HG03442 (cell line): Measurements from ENCODE around the gene AMIGO3.
"Not testable (repeated sequence)": the region's sequence is repeated elsewhere in the genome, so short reads cannot be mapped to it uniquely, and the experiment has no call there.

Experiments
- ATAC-seq: cut with Tn5 transposase; IDR thresholded peaks from one replicate; pipeline ENCODE4 v1.9.1; 2021; ENCODE audit warnings: mild to moderate bottlenecking, moderate library complexity; ENCODE audit not compliant: unreplicated experiment

AMIGO3 gene

GRCh38 chr3:49689908-49690624 is 29.4 kb downstream of the AMIGO3 start:
- ATAC-seq, result peak; percentile 5

GRCh38 chr3:49689046-49689907 is 30.2 kb downstream of the AMIGO3 start, which contains the start of the genes MST1 and RNF123:
Gene MST1, minus strand, starts transcription at chr3:49689474. Its CDS starts 783 bp downstream, at chr3:49688691.
Gene RNF123, plus strand, starts transcription at chr3:49689557. Its CDS starts 1,609 bp downstream, at chr3:49691166.
- peak; percentile 65 for ATAC-seq

DNA sequence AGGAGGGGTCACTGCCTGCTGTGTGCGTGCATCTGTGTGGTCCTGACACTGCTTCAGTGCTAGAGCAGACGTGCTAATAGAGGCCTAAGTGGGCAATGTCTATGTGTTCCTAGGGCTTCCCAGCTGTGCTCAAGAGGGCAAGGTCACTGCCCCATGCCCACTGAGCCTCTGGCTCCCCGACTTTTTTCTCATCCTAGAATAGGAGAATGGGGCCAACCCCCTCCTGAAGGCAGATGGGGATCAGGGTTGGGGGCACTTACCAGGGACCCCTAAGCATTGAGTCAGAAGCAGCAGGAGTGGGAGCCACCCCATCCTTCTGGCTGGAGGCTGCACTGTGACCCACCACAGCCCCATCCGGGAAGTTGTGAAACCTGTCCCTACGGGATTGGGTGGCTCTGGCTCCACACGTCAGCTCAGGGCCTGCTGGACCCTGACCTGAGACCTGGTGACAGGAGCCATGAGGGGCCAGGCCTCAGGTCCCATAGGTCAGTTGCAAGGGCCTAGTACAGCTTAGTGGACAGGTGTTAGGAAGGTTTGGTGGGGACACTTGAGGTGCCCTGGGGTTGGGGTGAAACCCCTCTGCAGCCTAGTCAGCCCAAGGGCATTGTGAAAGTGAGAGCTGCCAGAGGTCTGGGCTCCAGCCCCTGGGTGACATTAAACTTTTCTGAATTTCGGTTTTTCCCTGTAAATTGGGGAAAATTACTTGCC is 31.0 kb downstream of the AMIGO3 start:
- ATAC-seq, result not testable (repeated sequence)

DNA sequence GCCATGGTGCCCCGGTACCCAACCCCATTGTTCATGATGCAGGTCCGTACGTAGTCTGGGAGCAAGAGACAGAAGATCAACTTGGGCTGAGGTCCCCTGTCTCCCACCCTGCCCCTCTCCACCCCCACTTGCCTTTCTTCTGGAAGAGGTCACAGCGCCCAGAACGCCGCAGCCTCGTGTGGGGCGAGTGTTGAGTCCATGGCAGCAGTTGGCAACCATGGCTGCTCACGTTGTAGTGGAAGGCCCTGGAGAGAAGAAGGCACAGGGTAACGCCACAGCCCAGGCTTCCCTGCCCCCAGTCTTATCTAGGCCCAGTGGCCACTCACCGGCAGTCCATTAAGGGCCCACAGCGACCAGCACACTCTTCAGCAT is 32.1 kb downstream of the AMIGO3 start:
- not testable (repeated sequence) for ATAC-seq

- ATAC-seq, result not testable (repeated sequence)
Observed at GRCh38 chr3:49686769-49687423, 32.6 kb downstream of the AMIGO3 start.

- not testable (repeated sequence) for ATAC-seq
Observed at GRCh38 chr3:49686346-49686745, 33.1 kb downstream of the AMIGO3 start.

DNA sequence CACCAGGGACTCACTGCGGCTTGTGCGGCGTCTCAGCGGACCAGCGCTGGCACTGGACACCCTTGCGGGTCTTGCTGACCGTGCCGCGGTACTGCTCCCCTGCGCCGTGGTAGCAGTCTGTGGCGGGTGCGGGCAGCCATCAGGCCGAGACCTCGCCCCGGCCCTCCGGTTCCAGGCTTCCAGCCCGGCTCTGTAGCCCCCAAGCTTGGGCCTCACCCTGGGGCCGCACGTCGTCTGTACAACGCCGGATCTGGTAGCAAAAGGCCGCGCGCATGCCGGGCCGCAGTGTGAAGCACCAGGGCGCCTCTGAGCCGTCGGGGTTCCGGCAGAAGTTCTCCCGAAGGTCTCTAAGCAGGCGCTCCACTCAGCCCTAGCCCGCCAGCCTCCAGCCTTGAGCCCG is 33.6 kb downstream of the AMIGO3 start:
- ATAC-seq, result not testable (repeated sequence)

GRCh38 chr3:49685103-49685502 is 34.4 kb downstream of the AMIGO3 start:
- not testable (repeated sequence) for ATAC-seq

DNA sequence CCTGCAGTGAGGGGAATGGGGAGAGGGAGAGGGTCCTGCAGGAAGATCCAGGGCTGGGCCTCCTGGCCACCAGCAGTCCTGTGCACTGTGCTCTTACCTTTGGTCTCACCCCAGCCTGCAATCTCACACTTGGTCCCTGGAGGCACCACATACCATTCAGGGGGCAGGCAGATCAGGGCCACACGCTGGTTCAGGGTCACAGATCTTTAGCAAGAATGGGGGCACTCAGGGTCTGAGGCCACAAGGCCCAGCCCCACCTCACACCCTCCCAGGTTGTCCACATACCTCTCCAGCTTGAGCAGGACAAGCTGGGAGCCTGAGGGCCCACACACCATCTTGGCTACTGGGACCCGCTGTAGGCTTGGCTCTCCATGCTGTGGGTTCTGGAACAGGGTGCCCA is 35.0 kb downstream of the AMIGO3 start:
- ATAC-seq, result not testable (repeated sequence)

GRCh38 chr3:49683162-49683561 is 36.3 kb downstream of the AMIGO3 start:
- ATAC-seq, result no peak

- ATAC-seq, result no peak
Observed at GRCh38 chr3:49681543-49681942, 37.9 kb downstream of the AMIGO3 start.

DNA sequence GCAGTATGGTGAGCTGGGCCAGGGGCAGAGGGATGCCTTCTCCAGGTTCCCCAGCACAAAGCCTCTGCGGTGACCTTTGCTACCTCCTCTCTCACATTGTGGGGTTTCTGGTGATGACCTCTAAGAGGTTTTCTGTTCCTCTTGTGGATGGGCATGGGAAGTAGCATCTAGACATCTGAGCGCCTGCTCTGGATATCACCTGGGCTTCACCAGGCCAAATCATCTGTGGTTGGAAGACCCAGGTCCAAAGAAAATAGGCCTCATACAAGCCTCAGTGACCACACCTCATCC is 38.3 kb downstream of the AMIGO3 start:
- no peak for ATAC-seq

DNA sequence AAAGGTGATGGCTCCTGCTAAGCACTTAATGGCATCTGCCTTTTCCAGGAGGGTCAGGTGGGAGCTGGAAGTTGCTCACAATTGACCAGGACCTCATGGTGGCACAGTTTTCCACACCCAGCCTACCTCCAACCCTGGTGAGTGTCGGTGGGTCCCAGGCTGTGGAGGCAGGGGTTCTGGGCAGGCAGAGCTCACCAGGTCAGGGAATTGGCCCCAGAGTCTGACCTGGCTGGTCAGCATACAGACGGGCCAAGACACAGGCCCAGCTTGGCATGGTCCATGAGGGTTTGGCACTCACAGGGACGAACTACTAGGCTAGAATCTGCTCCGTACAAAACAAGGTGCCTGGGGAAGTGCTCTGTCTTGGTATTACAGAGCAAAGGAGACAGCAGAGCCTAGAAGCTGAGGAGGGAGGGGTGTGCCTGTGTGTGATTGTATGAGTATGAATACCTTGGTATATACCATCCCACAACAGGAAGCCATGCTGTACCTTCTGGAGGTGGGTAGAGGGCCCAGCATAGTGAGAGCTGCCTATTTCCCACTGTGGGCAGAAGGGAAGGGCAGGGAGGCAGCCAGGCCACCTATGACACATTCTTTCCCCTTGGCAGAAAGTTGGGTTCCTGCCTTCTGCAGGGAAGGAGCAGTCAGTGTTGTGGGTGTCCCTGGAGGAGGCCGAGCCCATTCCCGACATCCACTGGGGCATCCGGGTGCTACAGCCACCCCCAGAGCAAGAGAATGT is 38.8 kb downstream of the AMIGO3 start:
- ATAC-seq, result no peak

DNA sequence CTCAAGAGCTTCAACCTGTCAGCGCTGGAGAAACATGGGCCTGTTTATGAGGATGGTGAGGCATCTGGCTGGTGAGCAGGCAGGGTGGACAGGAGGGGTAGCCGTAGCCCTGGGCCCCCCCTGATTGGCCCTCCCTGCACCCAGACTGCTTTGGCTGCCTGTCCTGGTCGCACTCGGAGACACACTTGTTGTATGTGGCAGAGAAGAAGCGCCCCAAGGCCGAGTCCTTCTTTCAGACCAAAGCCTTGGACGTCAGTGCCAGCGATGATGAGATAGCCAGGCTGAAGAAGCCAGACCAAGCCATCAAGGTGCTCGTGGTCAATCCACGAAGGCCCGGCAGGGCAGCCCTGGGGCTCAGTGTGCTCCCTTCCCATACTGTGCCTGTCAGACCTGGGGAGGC is 43.6 kb downstream of the AMIGO3 start:
- ATAC-seq, result no peak

DNA sequence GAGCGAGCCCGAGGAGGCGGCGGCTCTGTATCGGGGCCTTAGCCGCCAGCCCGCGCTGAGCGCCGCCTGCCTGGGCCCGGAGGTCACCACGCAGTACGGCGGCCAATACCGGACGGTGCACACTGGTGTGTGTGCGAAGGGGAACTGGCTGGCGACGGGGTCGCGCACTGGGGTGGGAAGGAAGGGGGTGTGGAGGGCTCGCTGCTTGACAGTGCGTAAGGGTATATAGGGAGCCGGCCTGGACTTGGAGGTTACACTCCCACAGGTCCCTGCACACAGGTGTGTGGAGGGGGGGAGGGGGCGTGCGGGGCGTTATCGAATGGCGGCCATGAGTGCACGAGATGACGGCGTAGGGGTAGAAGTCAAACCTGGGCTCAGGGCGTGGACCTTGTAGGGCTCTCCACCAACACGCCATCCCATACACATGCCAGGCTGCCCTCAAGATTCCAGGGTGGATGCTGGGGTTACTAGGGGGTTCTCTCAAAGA is 44.9 kb downstream of the AMIGO3 start:
- peak; percentile 12 for ATAC-seq

DNA sequence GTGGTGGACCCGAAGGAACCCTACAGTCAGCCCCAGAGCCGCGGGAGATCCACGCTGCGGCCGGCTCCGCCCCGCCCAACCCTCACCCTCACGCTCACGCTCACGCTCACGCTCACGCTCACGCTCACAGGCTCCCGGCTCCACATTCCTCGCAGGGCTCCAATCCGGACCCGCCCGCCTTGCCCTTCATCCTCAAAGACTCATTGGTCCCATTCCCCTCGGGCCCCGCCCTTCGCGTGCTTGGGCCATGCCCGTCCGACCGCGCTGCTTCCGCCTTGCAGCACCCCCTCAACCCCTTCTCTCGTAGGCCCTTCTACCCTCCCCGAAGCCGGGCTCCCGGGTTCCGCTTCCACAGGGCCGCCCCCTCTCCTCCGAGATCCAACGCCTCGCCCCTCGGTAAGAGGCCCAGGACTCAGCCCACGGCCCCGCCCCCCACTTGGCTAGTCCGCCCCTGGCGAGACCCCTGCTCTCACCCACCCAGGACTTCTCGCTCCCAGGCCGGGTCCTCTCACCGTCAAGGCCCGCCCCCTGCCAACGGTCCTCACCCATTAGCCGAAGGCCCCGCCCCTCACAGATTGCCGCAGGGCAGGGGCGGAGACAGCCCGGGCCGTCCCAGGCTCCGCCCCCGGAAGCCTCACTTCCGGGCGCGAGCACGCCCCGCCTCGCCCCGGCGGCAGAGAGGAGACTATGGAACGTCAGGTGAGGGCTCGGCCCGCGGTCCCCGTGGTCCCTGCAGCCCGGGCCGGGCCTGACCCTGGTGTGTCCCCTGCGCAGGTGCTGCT is 45.6 kb downstream of the AMIGO3 start, which contains the start of gene APEH:
TSS of gene APEH (plus strand) at position 637 of the 782 bp plus-strand sequence. CDS start at position 688, 51 bp downstream.
- peak; percentile 80 for ATAC-seq

GRCh38 chr3:49673121-49673714 is 46.3 kb downstream of the AMIGO3 start:
- no peak for ATAC-seq
